Measurements from ENCODE around the gene SYNPR. TPM values are rescaled to one million over a fixed set of nuclear protein-coding genes. Genes with fewer than 3 reads are reported as not detected.
"Not testable (repeated sequence)": the region's sequence is repeated elsewhere in the genome, so short reads cannot be mapped to it uniquely, and the experiment has no call there.

Gene SYNPR
- total RNA-seq = not detected in 2 replicates

DNA sequence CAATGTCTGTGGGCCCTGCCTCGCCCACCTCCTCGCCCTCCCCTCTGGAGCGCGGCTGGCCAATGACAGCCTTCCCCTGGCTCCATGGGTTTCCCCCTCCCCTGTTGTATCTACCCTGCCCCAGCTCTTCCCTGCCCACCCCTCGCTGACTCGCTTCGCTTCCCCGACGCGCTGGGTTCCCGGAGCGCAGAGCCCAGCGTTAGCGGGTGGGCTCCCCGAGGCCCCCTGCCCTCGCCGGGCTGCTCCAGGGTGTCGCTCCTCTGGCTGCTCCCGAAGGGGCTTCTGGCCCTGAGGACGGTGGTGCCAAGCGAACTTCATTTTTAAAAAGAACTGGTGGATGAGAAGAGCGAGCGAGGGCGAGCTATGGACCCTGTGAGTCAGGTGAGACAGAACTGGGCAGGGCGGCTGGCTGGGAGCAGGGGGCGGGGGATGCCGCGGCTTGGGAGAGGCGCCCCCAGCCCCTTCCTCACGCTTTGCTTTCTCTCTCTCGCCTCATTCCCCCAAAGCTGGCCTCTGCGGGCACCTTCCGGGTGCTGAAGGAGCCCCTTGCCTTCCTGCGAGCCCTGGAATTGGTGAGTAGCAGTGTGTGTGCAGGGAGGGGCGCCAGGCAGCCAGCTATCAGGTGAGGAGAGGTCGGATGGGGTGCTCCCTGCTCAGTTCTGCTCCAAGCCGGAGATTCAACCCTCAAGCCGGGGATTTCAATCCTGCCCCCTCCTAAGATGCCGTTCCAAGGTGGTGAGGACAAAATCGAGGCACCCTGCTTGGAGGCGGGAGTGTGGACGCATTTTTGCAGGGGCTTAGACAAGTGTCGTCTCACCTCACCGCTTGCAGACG is at the start of gene SYNPR:
SYNPR (plus strand) TSS at position 138 of the 834 bp plus-strand sequence.
- no peak for DNase-seq (ENCODE audit: extremely low read depth, low read depth, low spot score)

DNA sequence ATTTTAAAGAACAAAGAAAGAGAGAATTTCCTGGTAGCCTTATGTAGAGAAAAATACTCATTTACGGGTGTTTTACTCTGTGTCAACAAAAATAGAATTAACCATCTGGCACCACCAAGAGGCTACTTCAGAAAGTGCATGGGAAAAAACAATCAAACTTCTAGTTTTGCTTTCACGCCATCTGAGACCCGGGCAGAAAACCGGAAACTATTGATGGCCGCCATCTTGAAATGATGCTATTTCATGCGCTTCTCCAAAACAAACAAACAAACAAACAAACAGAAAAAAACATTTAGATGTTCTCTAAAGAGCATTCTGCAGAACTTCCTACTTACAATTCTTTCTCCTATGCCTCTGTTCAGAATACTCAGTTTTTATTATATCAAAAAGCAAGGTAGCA is 49.4 kb upstream of the SYNPR start:
- DNase-seq (ENCODE audit: extremely low read depth, low read depth, low spot score) = no peak

DNA sequence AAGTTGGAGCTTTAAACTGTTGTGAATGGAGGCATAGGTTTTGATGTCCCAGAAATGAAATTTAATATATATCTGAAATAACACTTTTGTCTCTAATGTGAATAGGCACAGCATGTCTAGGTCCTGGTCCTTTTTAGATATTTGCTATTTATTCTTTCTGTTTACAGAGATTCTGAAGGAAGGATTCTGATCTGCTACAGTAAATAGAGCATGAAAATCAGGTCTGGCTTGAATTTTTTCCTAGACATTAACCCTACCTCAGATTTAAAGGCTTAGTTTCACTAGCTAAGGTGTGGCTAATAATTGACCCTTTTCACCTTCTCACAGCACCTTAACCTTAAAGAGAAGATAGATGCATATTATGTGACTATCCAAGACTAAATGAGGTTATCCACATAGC is 48.0 kb upstream of the SYNPR start:
- no peak for DNase-seq (ENCODE audit: extremely low read depth, low read depth, low spot score)

GRCh38 chr3:63231643-63232042 is 46.5 kb upstream of the SYNPR start:
- DNase-seq (ENCODE audit: extremely low read depth, low read depth, low spot score) = no peak

DNA sequence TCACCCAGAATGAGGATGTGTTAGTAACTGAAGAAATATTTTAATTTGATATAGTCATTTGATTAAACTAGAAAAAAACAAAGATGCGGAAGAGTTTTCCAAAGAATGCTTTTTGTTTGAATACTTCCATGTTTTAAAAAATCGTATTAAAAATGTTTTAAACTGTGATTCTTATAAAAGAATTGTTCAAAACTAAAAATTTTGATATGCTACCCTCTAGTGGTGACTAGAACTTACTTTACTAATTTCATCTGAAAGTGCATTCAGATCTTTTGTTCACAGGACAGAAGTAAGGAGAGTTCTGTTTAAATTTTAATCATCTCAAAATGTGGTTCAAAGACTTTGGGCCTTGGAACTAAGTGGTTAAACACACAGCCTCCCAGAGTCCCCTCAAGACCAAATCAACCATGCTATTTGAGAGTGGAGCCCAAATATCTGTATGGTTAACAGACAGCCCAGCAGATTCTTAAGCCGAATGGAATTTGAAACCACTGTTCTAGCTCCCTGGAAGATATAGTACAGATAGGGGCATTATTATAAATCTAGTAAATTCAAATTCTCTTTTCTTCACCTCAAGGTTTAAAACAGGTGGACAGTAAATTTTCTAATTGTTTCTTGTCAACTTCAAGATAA is 45.2 kb upstream of the SYNPR start:
- DNase-seq (ENCODE audit: extremely low read depth, low read depth, low spot score) = no peak

- no peak for DNase-seq (ENCODE audit: extremely low read depth, low read depth, low spot score)
Measured at GRCh38 chr3:63240381-63240902, 37.7 kb upstream of the SYNPR start.

DNA sequence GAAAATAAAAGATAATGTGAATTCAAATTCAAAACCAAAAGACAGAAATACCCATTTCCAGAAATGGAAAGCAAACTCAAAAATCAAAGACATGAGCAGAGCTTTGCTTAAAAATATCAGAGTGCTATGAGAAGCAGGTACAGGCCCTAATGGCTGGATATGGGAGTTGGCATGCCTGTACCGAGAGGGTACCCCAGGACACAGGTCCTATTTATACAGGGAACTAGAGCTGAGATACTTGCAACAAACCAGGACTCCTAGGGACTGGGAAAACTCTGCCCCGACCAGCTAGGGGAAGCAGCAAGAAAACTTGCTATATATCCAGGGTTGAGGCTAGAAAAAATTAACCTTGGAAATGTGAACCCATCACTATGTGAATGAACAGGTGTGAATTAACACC is 36.0 kb upstream of the SYNPR start:
- DNase-seq (ENCODE audit: extremely low read depth, low read depth, low spot score) = no peak

DNA sequence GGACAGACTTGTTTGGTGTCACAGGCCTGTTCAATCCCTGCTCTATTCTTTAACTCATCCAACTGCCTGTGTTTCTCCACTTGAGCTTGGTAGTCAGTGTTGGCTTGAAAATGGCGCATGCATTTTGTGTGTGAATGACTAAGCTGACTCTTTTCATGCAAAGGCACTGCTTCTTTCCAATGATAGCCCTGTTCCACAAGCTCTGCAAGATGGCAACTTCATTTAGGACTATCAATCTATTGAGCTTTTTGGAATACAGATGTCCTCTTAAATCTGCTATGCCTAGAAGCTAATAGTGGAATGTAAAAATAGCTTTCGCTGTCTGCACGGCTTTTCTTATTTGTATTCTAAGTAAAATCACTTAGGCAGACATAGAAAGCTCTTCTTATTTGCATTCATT is 33.6 kb upstream of the SYNPR start:
- no peak for DNase-seq (ENCODE audit: extremely low read depth, low read depth, low spot score)

DNA sequence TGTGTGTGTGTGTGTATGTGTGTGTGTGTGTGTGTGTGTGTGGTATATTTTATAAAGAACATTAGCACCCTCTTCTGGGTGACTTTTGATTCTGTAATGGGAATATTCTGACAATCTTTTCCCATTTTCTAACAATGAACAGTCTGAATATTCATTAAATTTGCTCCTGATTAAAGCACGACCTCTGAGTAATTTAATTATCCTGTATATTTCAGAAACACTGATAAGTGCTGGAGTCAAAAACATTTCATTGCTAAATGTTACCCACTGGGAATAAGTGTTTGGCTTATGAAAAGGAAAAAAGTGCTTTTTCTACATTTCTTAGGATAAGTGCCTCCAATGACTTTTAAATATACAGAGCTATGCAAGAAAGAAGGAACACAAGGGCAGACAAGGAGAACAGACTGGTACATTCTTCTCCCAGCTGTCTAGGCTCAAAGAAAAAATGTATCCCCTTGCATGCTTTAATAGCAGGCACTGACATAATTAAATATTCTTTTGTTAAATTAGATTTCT is 32.3 kb upstream of the SYNPR start:
- no peak for DNase-seq (ENCODE audit: extremely low read depth, low read depth, low spot score)

GRCh38 chr3:63248015-63248414 is 30.1 kb upstream of the SYNPR start:
- no peak for DNase-seq (ENCODE audit: extremely low read depth, low read depth, low spot score)

DNA sequence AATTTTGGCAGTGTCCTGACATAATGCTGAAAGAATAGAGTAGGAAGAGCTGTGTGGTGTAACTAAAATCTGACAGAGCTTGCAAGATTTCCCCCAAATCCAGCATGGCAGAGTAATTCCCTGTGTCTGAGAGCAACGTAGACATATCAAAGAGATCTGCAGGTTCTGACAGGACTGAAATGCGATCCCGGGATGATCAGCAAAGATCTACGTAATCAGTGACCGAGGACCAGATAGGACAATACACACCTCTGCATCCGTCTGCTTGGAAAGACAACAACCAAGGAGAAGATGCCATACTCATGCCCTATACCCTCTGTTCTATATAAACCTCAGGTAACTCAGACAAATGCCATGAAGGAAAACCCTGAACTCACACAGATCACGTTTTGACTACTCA is 26.6 kb upstream of the SYNPR start:
- DNase-seq (ENCODE audit: extremely low read depth, low read depth, low spot score) = no peak

DNA sequence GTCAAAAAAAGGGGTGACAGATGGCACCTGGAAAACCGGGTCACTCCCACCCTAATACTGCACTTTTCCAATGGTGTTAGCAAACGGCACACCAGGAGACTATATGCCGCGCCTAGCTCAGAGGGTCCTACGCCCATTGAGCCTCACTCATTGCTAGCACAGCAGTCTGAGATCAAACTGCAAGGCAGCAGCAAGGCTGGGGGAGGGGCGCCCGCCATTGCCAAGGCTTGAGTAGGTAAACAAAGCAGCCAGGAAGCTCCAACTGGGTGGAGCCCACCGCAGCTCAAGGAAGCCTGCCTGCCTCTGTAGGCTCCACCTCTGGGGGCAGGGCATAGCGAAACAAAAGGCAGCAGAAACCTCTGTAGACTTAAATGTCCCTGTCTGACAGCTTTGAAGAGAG is 22.3 kb upstream of the SYNPR start:
- DNase-seq (ENCODE audit: extremely low read depth, low read depth, low spot score) = not testable (repeated sequence)

DNA sequence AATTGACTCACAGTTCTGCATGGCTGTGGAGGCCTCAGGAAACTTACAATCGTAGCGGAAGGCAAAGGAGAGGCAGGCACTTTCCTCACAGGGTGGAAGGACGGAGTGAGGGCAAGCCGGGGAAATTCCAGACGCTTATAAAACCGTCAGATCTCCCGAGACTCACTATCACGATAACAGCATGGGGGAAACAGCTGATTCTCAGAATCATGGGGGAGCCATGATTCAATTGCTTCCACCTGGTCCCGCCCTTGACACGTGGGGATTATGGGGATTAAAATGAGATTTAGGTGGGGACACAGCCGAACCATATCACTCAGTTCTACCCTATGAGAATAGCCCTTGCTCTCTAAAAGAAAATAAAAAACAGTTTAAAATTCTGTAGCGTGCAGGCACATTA is 13.4 kb upstream of the SYNPR start:
- no peak for DNase-seq (ENCODE audit: extremely low read depth, low read depth, low spot score)

DNA sequence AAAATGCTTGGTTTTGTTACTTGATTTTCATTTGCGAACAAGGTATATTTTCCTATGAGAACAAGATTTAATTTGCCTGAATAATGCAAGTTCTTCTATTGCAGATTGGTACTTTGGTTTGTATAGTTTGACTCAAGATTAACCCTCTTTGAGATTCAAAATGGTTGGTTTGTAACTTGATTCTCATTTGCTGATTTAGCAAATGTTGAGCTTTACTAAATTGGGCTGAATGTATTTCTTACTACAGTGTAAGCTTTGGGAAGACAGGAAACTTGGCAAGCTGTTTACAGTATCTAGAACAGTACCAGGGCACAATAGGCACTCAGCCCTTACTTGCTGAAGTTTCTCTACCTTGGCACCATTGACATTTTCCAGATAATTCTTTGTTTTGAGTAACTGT is 3.7 kb upstream of the SYNPR start:
- no peak for DNase-seq (ENCODE audit: extremely low read depth, low read depth, low spot score)

DNA sequence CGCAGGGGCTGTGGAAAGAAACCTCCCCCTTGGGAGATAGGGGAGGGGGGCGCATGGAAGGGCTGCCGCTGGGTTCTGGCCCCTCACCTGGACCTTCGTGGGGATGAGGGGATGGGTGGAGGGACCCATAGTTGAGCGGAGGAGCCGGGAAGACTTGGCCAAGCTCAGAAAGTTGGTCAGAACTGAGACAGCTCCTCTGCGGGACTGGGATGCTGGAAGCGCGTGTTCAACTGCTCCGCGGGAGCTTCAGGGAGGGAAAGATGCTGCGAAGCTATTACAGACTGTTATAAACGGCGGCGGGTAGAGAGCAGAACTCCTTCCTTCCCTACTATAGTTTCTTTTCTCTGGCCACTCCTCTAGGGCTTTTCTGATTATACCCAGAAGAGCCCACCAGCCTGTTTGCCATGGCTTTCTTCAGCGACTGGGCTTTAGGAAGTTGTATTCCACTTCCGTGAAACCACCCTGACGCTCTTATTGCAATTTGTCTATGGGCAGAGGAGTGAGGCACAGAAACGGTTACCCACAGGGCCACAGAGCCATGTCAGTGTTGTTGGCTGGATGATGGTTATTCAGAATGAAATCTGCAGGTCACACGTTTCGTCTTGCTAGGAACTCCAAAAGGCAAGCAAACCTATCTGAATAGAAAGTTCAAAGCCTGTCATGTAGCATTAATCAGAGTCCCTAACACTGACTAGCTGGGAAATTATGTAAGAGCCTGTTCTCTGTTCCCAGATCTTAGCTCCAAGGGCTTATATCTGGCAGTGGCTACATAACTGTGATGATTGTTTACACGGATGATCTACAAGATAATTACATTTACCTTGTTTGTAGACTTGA is 1.1 kb downstream of the SYNPR start:
- DNase-seq (ENCODE audit: extremely low read depth, low read depth, low spot score) = no peak

DNA sequence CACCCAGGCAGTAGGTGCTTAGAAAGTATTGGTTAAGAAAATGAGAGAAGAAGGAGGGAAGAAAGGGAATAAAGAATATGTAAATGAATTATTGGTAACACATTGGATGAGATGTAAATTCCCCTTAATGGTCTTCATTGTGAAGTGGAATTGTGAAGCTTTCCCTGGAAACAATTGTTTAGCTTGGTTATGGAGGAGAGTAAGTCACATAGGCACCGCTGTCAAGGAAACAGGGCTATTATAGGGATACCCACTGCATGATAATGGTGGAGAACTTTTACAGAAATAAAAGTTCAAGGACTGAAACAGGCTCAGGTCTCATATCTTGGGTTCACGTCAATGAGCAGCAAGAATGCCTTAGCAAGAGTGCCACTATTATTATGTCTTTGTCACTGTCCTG is 9.5 kb downstream of the SYNPR start:
- DNase-seq (ENCODE audit: extremely low read depth, low read depth, low spot score) = no peak

DNA sequence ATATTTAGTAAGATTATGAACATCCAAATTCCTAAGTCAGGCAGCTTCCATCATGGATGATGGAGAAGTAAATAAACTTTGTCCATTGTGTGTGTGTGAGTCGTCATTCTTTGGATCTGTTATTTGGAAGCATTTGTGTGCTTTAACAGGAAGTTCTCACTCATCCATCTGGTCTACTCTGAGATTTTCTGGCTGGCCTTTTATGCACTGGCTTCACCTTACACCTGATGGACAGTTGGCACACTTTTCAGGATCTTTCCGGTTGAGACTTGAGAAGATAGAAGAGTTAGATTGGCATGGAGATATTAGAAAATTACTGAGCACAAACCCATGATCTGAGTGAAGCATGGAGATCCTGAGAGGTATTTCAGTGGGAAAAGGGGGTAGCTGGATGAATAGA is 12.6 kb downstream of the SYNPR start:
- DNase-seq (ENCODE audit: extremely low read depth, low read depth, low spot score) = no peak

DNA sequence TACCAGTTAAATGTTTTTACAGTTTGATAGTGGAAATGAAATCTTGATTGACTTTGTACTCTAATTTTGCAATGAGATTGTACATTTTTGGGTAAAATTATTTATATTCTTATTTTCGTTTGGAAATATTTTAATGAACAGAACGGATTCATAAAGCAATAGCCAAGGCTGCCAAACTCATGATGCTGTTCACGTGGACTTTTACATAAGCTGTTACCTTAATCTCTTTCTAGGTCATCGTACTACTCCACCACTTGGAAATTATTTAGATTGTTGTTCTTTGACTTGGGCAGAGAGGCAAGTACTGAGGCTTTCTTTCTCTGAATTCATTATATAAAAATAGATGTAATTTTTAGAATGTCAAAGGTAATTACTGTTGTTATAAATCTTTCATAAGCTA is 16.2 kb downstream of the SYNPR start:
- no peak for DNase-seq (ENCODE audit: extremely low read depth, low read depth, low spot score)

GRCh38 chr3:63295356-63295755 is 17.2 kb downstream of the SYNPR start:
- DNase-seq (ENCODE audit: extremely low read depth, low read depth, low spot score) = no peak

GRCh38 chr3:63295806-63296205 is 17.7 kb downstream of the SYNPR start:
- no peak for DNase-seq (ENCODE audit: extremely low read depth, low read depth, low spot score)

DNA sequence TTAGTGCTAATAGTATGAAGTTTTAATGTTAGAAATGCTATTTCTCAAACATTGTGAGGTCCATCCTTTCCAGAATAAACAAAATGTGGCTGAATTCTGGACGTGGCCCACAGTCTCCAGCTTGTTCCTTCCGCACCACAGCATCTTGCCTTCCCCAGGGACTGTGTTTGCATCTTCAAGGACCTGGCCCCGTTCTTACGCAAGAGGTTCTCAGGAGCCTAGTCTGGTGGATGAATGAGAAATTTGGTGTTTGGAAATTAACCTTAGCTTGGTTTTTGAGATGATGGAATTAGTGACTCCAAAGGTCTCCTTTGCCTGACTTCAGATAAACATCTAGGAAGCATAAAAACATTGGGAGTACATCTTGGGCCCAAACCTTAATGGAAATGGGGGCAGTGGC is 18.1 kb downstream of the SYNPR start:
- no peak for DNase-seq (ENCODE audit: extremely low read depth, low read depth, low spot score)

All from glomerular endothelial cell (primary cell).